Tibial artery (tissue), 4 donors: Measurements from ENCODE around the gene KCNN3.

Experiments used
- DNase-seq, 2 donors: peaks; one replicate each; pipeline ENCODE4 v3.0.0-alpha.2; 2019
- H3K27ac ChIP-seq, 2 donors: fragments of 200-600 bp; sonication (generic) in 1 of 2; 1 replicate in 1 of 2; 2 replicates in 1 of 2; pipeline ENCODE4 v1.5.1; 2018 to 2019; ENCODE audit warnings: mild to moderate bottlenecking in 1 of 2
- H3K27me3 ChIP-seq, 2 donors: fragments of 200-600 bp; sonication (generic) in 1 of 2; one replicate each; pipeline versions ENCODE4 v1.5.1 to v1.6.0; 2016 to 2019
- H3K36me3 ChIP-seq, 3 donors: fragments of 200-600 bp; sonication (generic) in 2 of 3; one replicate each; pipeline ENCODE4 v1.5.1; 2016 to 2019; ENCODE audit warnings: mild to moderate bottlenecking in 2 of 3
- H3K4me1 ChIP-seq, 4 donors: fragments of 200-600 bp; sonication (generic) in 2 of 4; 1 replicate in 3 of 4; 2 replicates in 1 of 4; pipeline ENCODE4 v1.5.1; 2016 to 2019
- H3K4me3 ChIP-seq, 2 donors: fragments of 200-600 bp; sonication (generic) in 1 of 2; 1 replicate in 1 of 2; 2 replicates in 1 of 2; pipeline ENCODE4 v1.5.1; 2018 to 2019; ENCODE audit warnings: mild to moderate bottlenecking in 2 of 2
- H3K9me3 ChIP-seq, 3 donors: fragments of 200-600 bp; sonication (generic) in 1 of 3; one replicate each; pipeline ENCODE4 v1.5.1; 2016 to 2019
- CTCF ChIP-seq, 2 experiments: fragments of 200-600 bp in 1 of 2; fragments of 450-650 bp in 1 of 2; IDR thresholded peaks; one replicate each; pipeline ENCODE4 v1.5.1; 2017 to 2019; ENCODE audit warnings: antibody characterized with exemption in 2 of 2, mild to moderate bottlenecking in 1 of 2, moderate library complexity in 1 of 2
- intact Hi-C: fragments of 100-400 bp; cut with DNase I; formaldehyde crosslinking; loops from one replicate; pipeline ENCODE4 v1.15.0; 2023; ENCODE audit warnings: low total_unique reads

The KCNN3 gene

GRCh38 chr1:154846565-154847442, 23.3 kb downstream of the KCNN3 start:
- Histone ChIP-seq H3K4me1 (no peaks in the 10 kb centered on the region), H3K27me3 (peaks cover 0 to 44% of the 10 kb centered on the region in 2 donors), H3K4me3 (no peak overlapping the region), H3K27ac (no peak overlapping the region), H3K36me3 (no peaks in the 10 kb centered on the region), H3K9me3 (no peaks in the 10 kb centered on the region)
- no peak for DNase-seq
- TF ChIP-seq CTCF (IDR thresholded peaks at IDR 0.05): no peak
- intact Hi-C loops: no loop called here

- Histone ChIP-seq H3K4me3 (no peak overlapping the region), H3K27me3 (peaks cover 0 to 47% of the 10 kb centered on the region in 2 donors), H3K27ac (no peak overlapping the region), H3K4me1 (no peaks in the 10 kb centered on the region), H3K9me3 (no peaks in the 10 kb centered on the region), H3K36me3 (no peaks in the 10 kb centered on the region)
- intact Hi-C loops: no loop called here
- TF ChIP-seq CTCF (IDR thresholded peaks at IDR 0.05): no peak
- no peak for DNase-seq
Measured at GRCh38 chr1:154845879-154846278, 24.2 kb downstream of the KCNN3 start.

- no peak overlapping the region for H3K4me3 ChIP-seq
- H3K9me3 ChIP-seq: no peaks in the 10 kb centered on the region
- H3K27me3 ChIP-seq: peaks cover 0 to 47% of the 10 kb centered on the region in 2 donors
- no peak overlapping the region for H3K27ac ChIP-seq
- no peaks in the 10 kb centered on the region for H3K4me1 ChIP-seq
- no peak for TF ChIP-seq CTCF (IDR thresholded peaks at IDR 0.05)
- intact Hi-C loops: no loop called here
- no peak for DNase-seq
- H3K36me3 ChIP-seq: no peaks in the 10 kb centered on the region
Measured at GRCh38 chr1:154845174-154845573, 24.9 kb downstream of the KCNN3 start.

GRCh38 chr1:154844297-154844681, 25.8 kb downstream of the KCNN3 start:
- no peak for DNase-seq
- TF ChIP-seq CTCF (IDR thresholded peaks at IDR 0.05): no peak
- Histone ChIP-seq H3K27me3 (peaks cover 0 to 40% of the 10 kb centered on the region in 2 donors), H3K27ac (no peak overlapping the region), H3K4me3 (no peak overlapping the region), H3K4me1 (no peaks in the 10 kb centered on the region), H3K9me3 (no peaks in the 10 kb centered on the region), H3K36me3 (no peaks in the 10 kb centered on the region)
- intact Hi-C loops: no loop called here

- Histone ChIP-seq H3K4me3 (no peak overlapping the region), H3K4me1 (no peaks in the 10 kb centered on the region), H3K9me3 (no peaks in the 10 kb centered on the region), H3K27ac (no peak overlapping the region), H3K27me3 (peaks cover 0 to 41% of the 10 kb centered on the region in 2 donors), H3K36me3 (no peaks in the 10 kb centered on the region)
- no peak for DNase-seq
- intact Hi-C loops: no loop called here
- TF ChIP-seq CTCF (IDR thresholded peaks at IDR 0.05): no peak
Measured at GRCh38 chr1:154843636-154844296, 26.3 kb downstream of the KCNN3 start.
